ENCODE data around the gene AXIN2. TPM values are rescaled to one million over a fixed set of nuclear protein-coding genes. Genes with fewer than 3 reads are reported as not detected.

Gene AXIN2
- total RNA-seq, 4 donors from 2014 or later, result 23.9 to 54.3 (median 42.8) TPM

DNA sequence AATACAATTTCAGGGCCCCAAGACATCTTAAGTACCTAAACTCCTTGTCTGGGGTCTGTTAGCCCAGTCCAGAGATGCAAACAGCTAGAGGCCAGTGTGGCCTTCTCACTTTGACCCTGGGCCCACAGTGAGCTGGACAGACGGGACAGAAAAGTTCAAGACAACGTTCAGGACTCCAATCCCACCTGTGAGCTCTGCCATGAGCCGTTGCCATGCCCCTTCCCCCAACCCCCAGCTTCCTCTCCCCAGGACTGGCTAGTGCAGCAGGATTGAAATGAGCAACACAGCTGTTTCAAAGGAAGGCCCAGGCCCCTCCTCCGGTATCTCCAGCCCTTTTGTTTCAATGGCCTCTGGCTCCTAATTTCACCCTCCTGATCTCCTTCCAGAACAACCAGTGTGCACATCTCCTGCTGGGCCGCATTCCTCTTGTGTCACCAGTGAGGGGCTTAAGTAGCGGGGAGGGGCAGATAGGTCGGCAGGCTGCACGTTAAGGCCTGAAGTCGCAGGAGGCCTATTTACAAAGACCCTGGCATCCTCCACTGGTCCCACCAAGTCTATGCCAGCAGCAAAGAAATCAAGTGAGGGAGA, 11.3 kb downstream of the AXIN2 start:
- 53 to 74% methylated on average over 9 of the region's 9 CpGs for WGBS, 2 donors
- Histone ChIP-seq H3K4me1 (peaks cover 0 to 51% of the 10 kb centered on the region in 2 donors), H3K27ac (peak overlapping the region in 2 of 3 donors; percentile 73 to 75), H3K36me3 (peaks cover 0 to 7% of the 10 kb centered on the region in 2 donors), H3K27me3 (no peaks in the 10 kb centered on the region), H3K9me3 (no peaks in the 10 kb centered on the region), H3K4me3 (replicated peaks in 1 of 3) (no peak overlapping the region)
- TF ChIP-seq POLR2A (IDR thresholded peaks at IDR 0.05), result no peak
- TF ChIP-seq, protein P1, sequence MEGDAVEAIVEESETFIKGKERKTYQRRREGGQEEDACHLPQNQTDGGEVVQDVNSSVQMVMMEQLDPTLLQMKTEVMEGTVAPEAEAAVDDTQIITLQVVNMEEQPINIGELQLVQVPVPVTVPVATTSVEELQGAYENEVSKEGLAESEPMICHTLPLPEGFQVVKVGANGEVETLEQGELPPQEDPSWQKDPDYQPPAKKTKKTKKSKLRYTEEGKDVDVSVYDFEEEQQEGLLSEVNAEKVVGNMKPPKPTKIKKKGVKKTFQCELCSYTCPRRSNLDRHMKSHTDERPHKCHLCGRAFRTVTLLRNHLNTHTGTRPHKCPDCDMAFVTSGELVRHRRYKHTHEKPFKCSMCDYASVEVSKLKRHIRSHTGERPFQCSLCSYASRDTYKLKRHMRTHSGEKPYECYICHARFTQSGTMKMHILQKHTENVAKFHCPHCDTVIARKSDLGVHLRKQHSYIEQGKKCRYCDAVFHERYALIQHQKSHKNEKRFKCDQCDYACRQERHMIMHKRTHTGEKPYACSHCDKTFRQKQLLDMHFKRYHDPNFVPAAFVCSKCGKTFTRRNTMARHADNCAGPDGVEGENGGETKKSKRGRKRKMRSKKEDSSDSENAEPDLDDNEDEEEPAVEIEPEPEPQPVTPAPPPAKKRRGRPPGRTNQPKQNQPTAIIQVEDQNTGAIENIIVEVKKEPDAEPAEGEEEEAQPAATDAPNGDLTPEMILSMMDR (IDR thresholded peaks at IDR 0.05), result no peak
- intact Hi-C loops (cut with DNase I), result loop anchor here (10.0 kb wide), 1 partner anchor 255 kb away; no protein-coding TSS in a partner anchor
- no peak for DNase-seq

DNA sequence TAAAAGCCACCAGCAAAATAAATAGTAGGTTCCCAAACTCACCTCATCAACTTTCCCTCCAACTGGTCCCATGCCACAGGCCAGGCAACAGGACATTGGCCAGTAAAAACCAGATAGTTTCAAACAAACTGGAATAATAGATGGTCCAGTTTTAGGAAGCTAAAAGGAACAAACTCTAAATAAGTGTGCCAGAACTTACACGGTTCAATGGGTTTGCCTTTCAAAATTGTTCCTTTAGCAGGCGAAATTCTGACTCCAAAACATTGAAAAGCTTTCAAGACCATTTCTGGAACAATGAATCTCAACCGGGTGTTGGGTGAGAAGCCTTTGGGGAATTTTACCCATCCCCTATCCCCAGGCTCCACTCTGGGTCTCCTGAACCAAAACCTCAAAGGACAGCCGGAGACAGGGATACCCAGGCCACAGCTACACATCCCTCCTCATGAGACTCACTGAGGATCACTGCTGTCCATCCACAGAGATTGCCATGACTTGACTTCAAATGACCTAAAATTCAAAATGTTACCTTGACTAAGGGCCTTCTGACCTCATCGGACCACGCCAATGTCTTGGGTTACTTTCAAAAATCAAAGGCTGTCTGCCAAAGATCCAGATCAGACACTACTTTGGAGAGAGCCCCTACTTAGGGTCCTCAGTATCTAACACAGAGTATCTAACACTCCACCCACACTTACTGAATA, 13.0 kb downstream of the AXIN2 start:
- peaks cover 0 to 51% of the 10 kb centered on the region in 2 donors for H3K4me1 ChIP-seq
- H3K27ac ChIP-seq, result peak overlapping the region; percentile 40 to 75 (median 73)
- intact Hi-C loops (cut with DNase I), result loop anchor here (10.0 kb wide), 1 partner anchor 54 kb away; no protein-coding TSS in a partner anchor
- DNase-seq, result no peak
- peaks cover 0 to 7% of the 10 kb centered on the region in 2 donors for H3K36me3 ChIP-seq
- no peak overlapping the region for H3K4me3 ChIP-seq (replicated peaks in 1 of 3)
- WGBS, 2 donors, result 48 to 56% methylated on average over 5 to 6 of the region's 6 CpGs
- H3K27me3 ChIP-seq, result no peaks in the 10 kb centered on the region
- no peak for TF ChIP-seq POLR2A (IDR thresholded peaks at IDR 0.05)
- TF ChIP-seq, protein P1 (IDR thresholded peaks at IDR 0.05), result no peak
- no peaks in the 10 kb centered on the region for H3K9me3 ChIP-seq

GRCh38 chr17:65547253-65547670, 14.2 kb downstream of the AXIN2 start:
- Histone ChIP-seq H3K36me3 (peaks cover 0 to 7% of the 10 kb centered on the region in 2 donors), H3K4me1 (peaks cover 6 to 51% of the 10 kb centered on the region in 2 donors), H3K9me3 (no peaks in the 10 kb centered on the region), H3K27me3 (no peaks in the 10 kb centered on the region), H3K27ac (peak overlapping the region; percentile 40 to 75 (median 73)), H3K4me3 (replicated peaks in 1 of 3) (no peak overlapping the region)
- WGBS, 2 donors, result 42 to 44% methylated on average over 5 of the region's 5 CpGs
- intact Hi-C loops (cut with DNase I), result loop anchor here (10.0 kb wide), 1 partner anchor 52 kb away; no protein-coding TSS in a partner anchor
- DNase-seq, result peak; percentile 60 to 63
- TF ChIP-seq, protein P1 (IDR thresholded peaks at IDR 0.05), result no peak
- no peak for TF ChIP-seq POLR2A (IDR thresholded peaks at IDR 0.05)

DNA sequence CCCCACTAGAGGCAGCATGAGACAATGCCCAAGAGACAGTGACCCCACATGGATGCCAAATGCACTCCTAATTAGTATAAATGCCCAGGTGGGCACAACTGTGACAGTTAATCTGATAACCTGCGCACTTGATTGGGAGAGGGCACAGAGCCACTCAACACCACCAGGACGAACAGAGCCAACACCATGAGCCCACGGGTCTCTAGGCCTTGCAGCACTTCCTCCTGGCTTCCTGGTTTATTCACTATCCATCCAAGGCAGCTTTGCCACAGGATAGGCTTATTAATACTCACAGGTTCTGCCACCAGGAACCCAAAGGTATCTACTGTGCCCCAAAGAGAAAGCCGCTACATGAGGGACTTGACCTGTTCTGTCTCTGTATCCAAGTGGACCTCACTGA, 14.9 kb downstream of the AXIN2 start:
- 83 to 94% methylated on average over 4 of the region's 4 CpGs for WGBS, 2 donors
- no peak for DNase-seq
- H3K4me3 ChIP-seq (replicated peaks in 1 of 3), result no peak overlapping the region
- no peaks in the 10 kb centered on the region for H3K9me3 ChIP-seq
- peaks cover 0 to 7% of the 10 kb centered on the region in 2 donors for H3K36me3 ChIP-seq
- peak overlapping the region; percentile 40 to 75 (median 73) for H3K27ac ChIP-seq
- TF ChIP-seq, protein P1 (IDR thresholded peaks at IDR 0.05), result no peak
- no peak for TF ChIP-seq POLR2A (IDR thresholded peaks at IDR 0.05)
- H3K4me1 ChIP-seq, result peaks cover 6 to 51% of the 10 kb centered on the region in 2 donors
- intact Hi-C loops (cut with DNase I), result loop anchor here (10.0 kb wide), 1 partner anchor 52 kb away; no protein-coding TSS in a partner anchor
- no peaks in the 10 kb centered on the region for H3K27me3 ChIP-seq

All from thyroid gland (tissue), 4 donors.